H4 (cell line): ENCODE measurements around the gene COLEC12. TPM values are rescaled to one million over a fixed set of nuclear protein-coding genes. Genes with fewer than 3 reads are reported as not detected.

ENCODE experiments used
- DNase-seq: peaks from one replicate; pipeline ENCODE4 v3.0.0-alpha.2; 2015; ENCODE audit warnings: low spot score
- total RNA-seq: library from RNA; depleted of rRNA; stranded (reverse); fragments of >200 nt; shearing (Covaris generic); gene quantifications from 2 replicates; pipeline ENCODE4 v1.2.3, GENCODE V29; 2014

COLEC12 gene
- total RNA-seq, 1 experiment from 2014 or later: 41.9 TPM

DNA sequence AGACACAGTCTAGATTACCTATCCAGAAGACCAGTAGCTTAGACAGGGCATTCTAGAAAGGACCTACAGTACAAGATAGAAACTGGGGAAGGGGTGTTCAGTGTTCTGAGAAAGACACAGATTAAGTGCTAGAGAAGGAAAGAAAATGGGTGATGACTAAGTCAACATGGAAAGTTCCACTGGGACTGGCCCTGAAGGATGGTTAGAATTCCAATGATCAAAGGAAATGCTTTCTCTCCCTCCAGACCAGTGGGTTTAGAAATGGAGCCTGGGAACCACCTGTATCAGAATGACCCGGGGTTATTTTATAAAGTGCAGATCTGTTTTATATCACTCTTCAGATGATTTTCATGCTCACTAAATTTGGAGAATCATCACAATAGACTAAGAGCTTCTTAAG lies 5.8 kb upstream of the COLEC12 start:
- DNase-seq: no peak

GRCh38 chr18:505483-506122 lies 5.1 kb upstream of the COLEC12 start:
- no peak for DNase-seq

GRCh38 chr18:501406-501714 lies 859 bp upstream of the COLEC12 start:
- no peak for DNase-seq

- peak; percentile 56 for DNase-seq
Observed at GRCh38 chr18:499776-500631, 497 bp downstream of the COLEC12 start.

DNA sequence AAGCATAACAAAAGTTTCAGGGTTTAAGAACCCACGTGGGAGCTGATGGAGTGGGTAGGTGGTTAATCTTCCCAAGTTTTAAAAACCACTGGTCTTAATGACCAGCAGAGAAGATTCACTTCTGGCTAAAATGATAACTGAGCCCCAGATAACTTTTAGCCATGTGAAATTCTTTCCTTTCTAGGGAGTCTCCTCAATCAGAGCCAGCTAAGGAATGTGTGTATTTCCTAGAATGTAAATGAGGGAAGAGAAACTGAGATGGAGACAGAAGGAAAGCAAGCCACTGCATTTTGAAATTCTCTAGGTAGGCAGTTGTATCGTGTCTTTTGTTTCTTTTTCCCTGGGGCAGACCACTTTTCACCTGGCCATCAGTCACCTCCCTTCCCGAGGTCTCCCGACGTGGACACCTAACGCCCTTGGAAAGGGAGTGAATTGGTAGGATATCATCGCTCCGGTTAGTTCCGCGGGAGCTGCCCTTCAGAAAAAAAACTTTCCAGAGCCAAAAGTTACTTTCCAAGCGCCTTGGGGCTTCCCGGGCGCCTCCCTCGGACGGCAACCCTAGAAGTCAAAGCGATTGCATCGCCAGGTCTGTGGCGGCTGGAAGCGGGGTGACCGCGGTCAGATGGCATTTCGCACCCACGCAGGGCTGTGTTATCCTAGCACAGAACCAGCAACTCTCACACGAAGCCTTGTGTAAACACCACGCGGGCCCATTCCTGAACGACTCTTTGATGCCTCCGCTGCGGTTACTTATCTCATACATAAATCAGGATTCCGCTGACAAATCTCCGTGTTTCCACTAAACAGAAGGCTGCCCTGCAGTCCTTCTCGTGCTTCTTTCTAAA lies 1.3 kb downstream of the COLEC12 start:
- DNase-seq: peak; percentile 55

DNA sequence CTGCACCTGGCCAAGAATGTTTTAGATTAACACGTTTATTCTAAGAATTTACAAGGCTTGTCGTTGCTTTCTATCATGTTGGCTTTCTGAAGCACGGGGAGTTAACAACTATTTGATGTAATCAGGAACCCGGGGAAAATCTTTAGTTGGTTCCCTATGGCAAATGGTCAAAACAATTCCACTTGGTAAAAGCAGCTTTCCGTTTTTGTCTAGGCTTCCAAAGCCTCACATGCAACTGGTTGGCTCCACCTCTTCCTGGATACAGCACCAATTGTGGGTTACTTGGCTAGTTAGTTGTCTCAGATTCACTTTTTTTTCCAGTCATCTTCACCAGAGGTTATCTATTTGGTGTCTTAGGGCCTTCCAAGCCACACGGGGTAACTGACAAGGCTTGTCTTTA lies 2.8 kb downstream of the COLEC12 start:
- no peak for DNase-seq

GRCh38 chr18:495452-495851 lies 5.0 kb downstream of the COLEC12 start:
- DNase-seq: no peak

- DNase-seq: no peak
Observed at GRCh38 chr18:495017-495416, 5.5 kb downstream of the COLEC12 start.

DNA sequence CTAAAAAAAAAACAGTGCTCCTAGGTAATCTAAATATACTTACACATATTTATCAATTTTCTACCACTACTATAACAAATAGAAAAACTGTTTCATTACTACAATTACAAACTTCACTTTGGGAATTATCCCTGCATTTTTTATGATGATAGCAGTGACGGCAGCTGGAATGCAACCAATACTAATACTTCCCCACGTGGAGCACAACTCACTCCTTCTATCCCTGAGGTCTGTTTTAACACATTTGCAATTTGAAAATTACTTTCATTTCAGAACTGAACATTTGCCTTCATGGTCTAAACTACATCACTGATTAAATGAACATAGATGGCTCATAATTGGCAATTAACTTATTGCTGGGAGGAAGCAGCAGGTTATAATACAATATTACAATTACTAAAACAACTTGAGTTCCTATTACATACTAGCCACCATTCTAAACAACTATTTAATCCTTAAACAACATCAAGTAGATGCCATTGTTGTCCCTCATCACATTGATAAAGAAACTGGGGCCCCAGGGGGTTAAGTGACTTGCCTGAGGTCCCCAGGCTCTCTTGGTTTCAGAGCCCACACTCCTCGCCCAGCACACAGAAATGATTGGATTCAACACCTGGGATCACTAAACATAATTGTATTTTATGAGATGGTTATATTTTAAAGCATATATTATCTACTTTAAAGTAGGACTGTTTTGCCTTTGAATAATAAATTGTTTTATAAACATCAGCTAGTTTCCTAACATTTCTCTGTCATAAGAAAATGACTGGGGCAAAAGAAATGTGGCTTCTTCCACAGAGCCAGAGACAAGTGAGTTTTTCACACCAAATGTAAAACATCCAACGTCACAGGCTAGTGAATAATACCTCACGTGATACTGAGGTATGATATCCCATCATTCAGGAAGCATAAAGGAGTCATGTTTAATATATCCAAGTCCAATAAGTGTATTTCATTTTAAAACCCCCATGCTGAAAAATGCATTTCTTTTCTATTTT lies 6.2 kb downstream of the COLEC12 start:
- peak; percentile 46 for DNase-seq

- no peak for DNase-seq
Observed at GRCh38 chr18:492451-492850, 8.1 kb downstream of the COLEC12 start.

DNA sequence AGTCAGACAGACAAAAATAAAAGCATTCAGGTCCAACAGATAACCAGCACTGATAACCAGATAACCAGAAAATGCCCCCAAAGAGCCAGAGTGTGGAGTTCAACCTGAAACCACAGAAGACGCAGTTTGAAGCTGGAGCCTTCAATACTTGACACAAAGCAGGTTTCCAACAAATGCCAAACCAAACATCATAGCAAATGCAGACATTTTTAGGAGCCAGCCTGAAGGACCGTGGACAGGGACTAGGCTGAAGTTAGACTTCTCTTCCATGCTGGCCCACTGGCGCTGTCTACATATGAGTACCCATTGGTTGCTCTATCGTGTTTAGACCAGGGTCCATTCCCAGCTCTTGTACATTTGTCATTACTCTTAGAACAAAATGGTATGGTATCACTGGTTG lies 9.9 kb downstream of the COLEC12 start:
- DNase-seq: no peak

DNA sequence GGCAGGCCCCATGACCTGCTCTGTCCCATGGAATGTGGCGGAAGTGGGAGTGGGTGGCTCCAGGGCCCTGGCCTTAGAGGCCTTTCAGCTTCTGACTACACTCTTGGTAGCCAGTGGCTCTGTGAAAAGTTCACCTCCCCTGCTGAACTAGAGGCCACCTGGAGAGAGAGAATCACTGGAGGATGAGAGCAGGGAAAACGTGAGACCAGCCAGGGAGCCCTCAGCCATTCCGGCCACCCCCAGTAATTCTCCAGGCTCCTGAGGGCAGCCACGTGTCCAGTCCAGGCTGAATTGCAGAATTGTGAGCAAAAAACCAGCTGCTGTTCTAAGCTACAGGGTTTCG lies 10.5 kb downstream of the COLEC12 start:
- no peak for DNase-seq

DNA sequence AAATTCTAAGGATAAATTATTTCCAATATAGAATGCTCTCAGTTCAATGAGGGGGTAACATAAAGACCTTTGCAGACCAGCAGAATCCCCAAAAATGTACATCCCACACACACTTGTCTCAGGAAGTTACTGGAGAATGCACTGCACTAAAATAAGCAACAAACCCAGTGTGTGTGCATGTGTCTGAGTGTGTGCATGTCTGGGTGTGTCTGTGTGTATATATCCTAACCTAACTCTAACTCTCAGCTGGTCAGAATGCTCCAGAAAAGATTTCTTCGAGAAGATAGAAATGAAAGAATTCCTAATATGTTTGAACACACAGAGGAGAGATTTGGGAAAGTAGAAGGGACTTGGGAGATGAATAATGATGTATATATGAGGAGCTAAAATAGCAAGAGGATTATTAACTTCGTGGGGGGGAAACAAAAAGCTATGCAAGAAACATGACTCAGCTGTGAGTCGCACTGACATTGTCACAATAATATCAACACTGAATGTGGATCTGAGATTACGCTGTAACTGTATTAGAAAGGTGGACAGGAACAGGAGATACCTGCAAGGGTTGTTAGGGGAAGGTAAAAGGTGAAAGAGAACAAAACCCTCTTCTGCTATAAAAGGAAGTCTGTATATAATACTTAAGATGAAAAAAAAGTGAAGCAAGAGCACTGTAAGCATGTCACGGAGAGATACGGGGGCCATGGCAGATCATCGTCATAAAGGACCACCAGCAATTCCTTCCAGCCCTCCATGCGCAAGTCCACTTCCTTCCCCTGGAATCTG lies 11.1 kb downstream of the COLEC12 start:
- no peak for DNase-seq

DNA sequence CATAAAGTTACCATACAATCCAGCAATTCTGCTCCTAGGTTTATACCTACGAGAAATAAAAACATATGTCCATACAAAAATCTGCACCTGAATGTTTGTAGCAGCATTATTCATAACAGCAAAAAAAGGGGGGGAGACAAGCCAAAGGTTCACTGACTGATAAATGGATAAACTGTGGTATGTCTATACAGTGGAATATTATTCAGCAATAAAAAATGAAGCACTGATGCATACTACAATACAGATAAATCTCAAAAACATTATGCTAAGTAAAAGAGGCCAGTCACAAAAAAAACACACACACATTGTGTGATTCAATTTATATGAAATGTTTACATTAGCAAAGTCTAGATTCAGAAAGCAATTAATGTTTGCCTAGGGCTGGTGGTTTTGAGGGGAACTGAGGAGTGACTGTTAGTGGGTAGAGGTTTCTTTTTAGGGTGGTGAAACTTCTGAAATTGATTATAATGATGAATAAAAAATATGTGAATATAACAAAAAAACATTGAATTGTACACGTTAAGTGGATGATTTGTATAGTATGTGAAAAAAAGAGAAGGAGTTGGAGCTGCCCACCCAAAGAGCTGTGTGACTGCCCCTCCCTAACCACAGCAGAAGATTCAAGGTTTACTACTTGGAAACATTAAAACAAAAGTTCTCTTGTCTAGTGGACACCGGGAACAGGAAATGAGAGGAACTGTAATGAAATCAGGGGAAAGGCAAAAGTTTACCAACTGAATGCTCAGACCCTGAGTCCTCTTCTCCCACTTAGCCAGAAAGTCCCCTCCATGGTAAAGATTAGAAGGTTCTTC lies 13.4 kb downstream of the COLEC12 start:
- no peak for DNase-seq

DNA sequence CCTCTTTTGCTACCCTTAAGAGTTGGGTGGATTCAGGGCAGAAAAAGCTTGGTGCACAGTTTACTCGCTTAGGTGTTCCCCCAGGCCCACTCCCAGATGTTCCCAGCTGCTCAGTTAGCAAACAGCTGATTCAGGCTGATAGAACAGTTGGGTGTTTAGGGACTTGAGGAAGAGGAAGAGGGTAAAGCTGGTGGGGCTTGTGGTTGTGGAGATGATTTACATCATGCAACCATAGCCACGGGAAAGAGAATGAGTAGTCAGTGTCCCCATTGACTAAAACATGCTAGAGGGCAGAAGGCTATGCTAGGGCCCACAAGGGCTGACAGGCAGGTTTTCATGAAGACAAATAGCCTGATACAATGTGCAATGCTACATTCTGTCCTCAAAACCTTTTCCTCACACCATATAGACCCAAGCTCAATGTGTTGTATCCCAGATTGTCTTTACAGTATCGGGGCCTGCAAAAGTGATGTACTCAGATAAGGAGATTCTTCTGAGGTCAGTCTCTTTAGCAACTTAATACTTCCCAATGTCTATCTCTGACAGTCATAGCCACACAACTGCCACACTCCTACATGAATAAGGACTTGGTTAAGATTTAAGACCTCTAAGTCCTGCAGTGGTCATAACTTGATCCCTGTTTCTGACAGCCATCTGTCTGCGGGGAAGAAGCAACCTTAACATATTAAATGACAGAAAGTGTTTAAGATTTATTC lies 15.6 kb downstream of the COLEC12 start:
- DNase-seq: no peak

DNA sequence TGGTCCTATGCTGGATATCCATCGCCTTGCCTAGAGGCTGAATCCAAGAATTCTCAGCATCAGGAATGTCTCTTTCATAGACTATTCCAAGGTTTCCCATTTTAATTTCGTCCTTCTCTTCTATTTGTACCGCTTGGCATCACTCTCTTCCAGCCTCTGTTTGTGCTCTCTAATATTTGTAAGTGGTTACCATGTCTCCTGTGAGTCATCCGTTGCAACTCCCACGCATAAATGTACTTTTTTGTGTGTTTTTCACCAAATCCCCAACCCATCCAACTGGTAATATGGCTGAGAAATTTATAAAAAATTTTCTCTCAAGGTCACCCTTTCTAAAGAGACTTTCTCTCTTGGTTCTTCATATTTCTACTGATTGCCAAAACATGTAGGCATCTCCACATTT lies 21.8 kb downstream of the COLEC12 start:
- no peak for DNase-seq

DNA sequence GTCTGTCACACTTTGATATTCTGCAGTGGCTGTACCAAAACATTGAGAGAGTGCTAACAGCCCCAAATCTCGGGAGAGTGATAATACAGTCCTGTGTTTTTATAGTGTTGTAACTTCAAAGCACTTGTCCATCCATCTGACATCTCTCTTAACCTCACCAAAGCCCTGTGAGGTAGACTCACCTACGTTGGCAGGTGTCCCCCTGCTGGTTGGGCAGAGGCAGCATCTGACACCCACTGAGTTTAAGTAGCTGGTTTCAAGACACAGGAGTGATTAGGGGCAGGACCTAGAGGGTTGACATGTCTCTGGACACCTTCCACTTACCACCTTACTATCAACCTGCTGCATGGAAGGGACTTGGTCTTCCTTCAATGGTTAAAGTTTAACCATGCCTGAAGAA lies 22.9 kb downstream of the COLEC12 start:
- DNase-seq: no peak

DNA sequence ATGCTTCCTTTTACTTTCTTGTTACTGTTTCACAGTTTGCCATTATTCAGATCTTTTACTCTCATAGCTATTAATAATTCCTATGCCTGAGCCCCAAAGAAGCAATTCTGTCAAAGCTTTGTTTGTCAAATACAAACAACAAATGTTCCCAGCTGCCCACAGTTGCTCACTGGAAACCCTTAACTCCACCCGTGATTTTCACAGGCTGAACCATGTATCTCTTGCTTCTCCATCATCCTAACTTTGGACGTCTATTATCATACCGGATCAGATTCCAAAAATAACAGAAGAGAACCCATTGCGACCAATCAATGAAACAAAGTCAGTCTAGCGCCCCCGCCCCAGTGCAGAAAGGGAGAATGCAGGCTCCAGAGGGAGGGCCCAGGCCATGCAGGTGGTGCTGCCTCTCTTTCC lies 24.2 kb downstream of the COLEC12 start:
- DNase-seq: no peak
